B cell (primary cell): Measurements from ENCODE around the gene MPIG6B. TPM values are rescaled to one million over a fixed set of nuclear protein-coding genes. Genes with fewer than 3 reads are reported as not detected.

ENCODE experiments used
- ATAC-seq: fragments of 200-7000 bp; cut with Tn5 transposase; one replicate; pipeline ENCODE4 v1.10.0; 2021; ENCODE audit warnings: low read depth, mild to moderate bottlenecking, moderate number of reproducible peaks, moderate library complexity
- CTCF ChIA-PET: fragments of 350-600 bp; sonication (Branson Sonifier 250); formaldehyde crosslinking; loops from one replicate; lab custom pipeline; 2021; ENCODE audit warnings: antibody characterized with exemption, inconsistent platforms; lab: Charles Lee
- POLR2A ChIA-PET: fragments of 350-600 bp; sonication (Branson Sonifier 250); formaldehyde crosslinking; loops from one replicate; lab custom pipeline; 2021; ENCODE audit warnings: antibody characterized with exemption; lab: Charles Lee
- DNase-seq: peaks from one replicate; pipeline ENCODE4 v3.0.0; 2013
- H2AFZ ChIP-seq: 2 replicates; pipeline ENCODE4 v1.6.1; 2012; ENCODE audit warnings: mild to moderate bottlenecking, low read depth, low read length; ENCODE audit not compliant: insufficient read depth, poor library complexity, severe bottlenecking
- H3K27ac ChIP-seq, 2 donors: 1 replicate in 1 of 2; 2 replicates in 1 of 2; pipeline ENCODE4 v1.5.1; 2012 to 2013; ENCODE audit warnings: low read length in 2 of 2, mild to moderate bottlenecking in 2 of 2, moderate library complexity in 1 of 2
- H3K27me3 ChIP-seq, 4 experiments: fragments of 200-600 bp in 1 of 4; sonication (generic) in 1 of 4; replicated peaks in 1 of 4; 1 replicate in 2 of 4; 2 replicates in 2 of 4; pipeline versions ENCODE4 v1.6.1 to v1.7.0; 2013 to 2016; ENCODE audit warnings: low read length in 3 of 4, mild to moderate bottlenecking in 2 of 4, mixed read lengths in 1 of 4, moderate library complexity in 1 of 4; ENCODE audit not compliant: insufficient read depth in 4 of 4, control insufficient read depth in 3 of 4; ENCODE audit errors: control extremely low read depth in 1 of 4
- H3K36me3 ChIP-seq, 2 experiments: replicated peaks in 1 of 2; 1 replicate in 1 of 2; 2 replicates in 1 of 2; pipeline versions ENCODE4 v1.6.1 to v1.7.1; 2013; ENCODE audit warnings: low read length in 1 of 2; ENCODE audit not compliant: insufficient read depth in 2 of 2, control insufficient read depth in 1 of 2; ENCODE audit errors: control extremely low read depth in 1 of 2, extremely low read depth in 1 of 2
- H3K4me1 ChIP-seq, 2 donors: fragments of 200-600 bp in 1 of 2; sonication (generic) in 1 of 2; 1 replicate in 1 of 2; 2 replicates in 1 of 2; pipeline versions ENCODE4 v1.5.1 to v1.6.1; 2013 to 2017; ENCODE audit warnings: low read length in 2 of 2; ENCODE audit not compliant: control insufficient read depth in 2 of 2, insufficient read depth in 2 of 2
- H3K4me2 ChIP-seq: replicated peaks from 2 replicates; pipeline ENCODE3; 2012; ENCODE audit warnings: mild to moderate bottlenecking, low read depth, low read length; ENCODE audit not compliant: poor library complexity, severe bottlenecking
- H3K4me3 ChIP-seq, 5 experiments: fragments of 200-600 bp in 1 of 5; sonication (generic) in 1 of 5; 1 replicate in 3 of 5; 2 replicates in 2 of 5; pipeline versions ENCODE4 v1.5.1 to v1.7.0; 2011 to 2016; ENCODE audit warnings: low read length in 4 of 5, mild to moderate bottlenecking in 4 of 5, low read depth in 2 of 5, control low read depth in 1 of 5, moderate library complexity in 1 of 5; ENCODE audit not compliant: insufficient read depth in 1 of 5; ENCODE audit errors: control extremely low read depth in 1 of 5, extremely low read depth in 1 of 5
- H3K79me2 ChIP-seq: fragments of 200-600 bp; sonication (generic); one replicate; pipeline ENCODE4 v1.6.0; 2016; ENCODE audit warnings: low read length; ENCODE audit not compliant: control insufficient read depth, insufficient read depth
- H3K9ac ChIP-seq: fragments of 200-600 bp; sonication (generic); 2 replicates; pipeline ENCODE4 v1.6.1; 2017; ENCODE audit warnings: mild to moderate bottlenecking, low read length, moderate library complexity
- H3K9me3 ChIP-seq, 3 donors: one replicate each; pipeline versions ENCODE4 v1.6.1 to v1.7.1; 2013; ENCODE audit warnings: low read length in 2 of 3; ENCODE audit not compliant: control insufficient read depth in 2 of 3, insufficient read depth in 1 of 3; ENCODE audit errors: control extremely low read depth in 1 of 3
- H4K20me1 ChIP-seq: 2 replicates; pipeline ENCODE4 v1.6.0; 2012; ENCODE audit warnings: mild to moderate bottlenecking, low read length; ENCODE audit not compliant: insufficient read depth, control insufficient read depth, poor library complexity, severe bottlenecking
- H3K27ac Mint-ChIP-seq: one replicate; pipeline ENCODE4 v1.8.0; 2021; ENCODE audit warnings: mixed read lengths
- H3K27me3 Mint-ChIP-seq: one replicate; pipeline ENCODE4 v1.8.0; 2021; ENCODE audit warnings: mixed read lengths
- H3K4me1 Mint-ChIP-seq: one replicate; pipeline ENCODE4 v1.8.0; 2021; ENCODE audit warnings: mixed read lengths
- H3K4me3 Mint-ChIP-seq: one replicate; pipeline ENCODE4 v1.8.0; 2021; ENCODE audit warnings: mixed read lengths
- H3K9me3 Mint-ChIP-seq: one replicate; pipeline ENCODE4 v1.8.0; 2022; ENCODE audit warnings: mixed read lengths; ENCODE audit not compliant: insufficient read depth
- EZH2 ChIP-seq: IDR thresholded peaks from 2 replicates; pipeline ENCODE4 v1.6.1; 2012; ENCODE audit warnings: borderline replicate concordance, low read depth, mild to moderate bottlenecking, moderate library complexity, low read length; ENCODE audit not compliant: insufficient read depth, poor library complexity, severe bottlenecking
- WGBS: methylation state at CpG from one replicate; pipeline ENCODE4 v1.1.5; 2013; ENCODE audit warnings: missing lambda C conversion rate; ENCODE audit not compliant: insufficient coverage; 5-methylcytosine and 5-hydroxymethylcytosine counted together
- intact Hi-C: fragments of 100-400 bp; cut with micrococcal nuclease; formaldehyde crosslinking; loops from one replicate; pipeline ENCODE4 v1.10.0; 2022
- polyA plus RNA-seq: library from polyadenylated mRNA; depleted of rRNA; stranded (reverse); fragments of >200 nt; gene quantifications from 2 replicates; pipeline ENCODE4 v1.2.3, GENCODE V29; 2012
- total RNA-seq, 2 donors: library from RNA; stranded (reverse); fragments of 120-200 nt in 1 of 2; gene quantifications; 1 replicate in 1 of 2; 2 replicates in 1 of 2; pipeline versions ENCODE4 v1.2.3 to v1.2.4, GENCODE V29; 2013 to 2022
- TF ChIP-seq, protein P1 (sequence below): fragments of 200-600 bp; IDR thresholded peaks from one replicate; pipeline ENCODE4 v1.8.0; 2022; ENCODE audit warnings: antibody characterized with exemption, mild to moderate bottlenecking

MPIG6B gene
- total and polyA plus RNA-seq, 2 donors (not counting 1 experiment from before 2014, with no cell fraction given) = 0.54 to 1.6 TPM

DNA sequence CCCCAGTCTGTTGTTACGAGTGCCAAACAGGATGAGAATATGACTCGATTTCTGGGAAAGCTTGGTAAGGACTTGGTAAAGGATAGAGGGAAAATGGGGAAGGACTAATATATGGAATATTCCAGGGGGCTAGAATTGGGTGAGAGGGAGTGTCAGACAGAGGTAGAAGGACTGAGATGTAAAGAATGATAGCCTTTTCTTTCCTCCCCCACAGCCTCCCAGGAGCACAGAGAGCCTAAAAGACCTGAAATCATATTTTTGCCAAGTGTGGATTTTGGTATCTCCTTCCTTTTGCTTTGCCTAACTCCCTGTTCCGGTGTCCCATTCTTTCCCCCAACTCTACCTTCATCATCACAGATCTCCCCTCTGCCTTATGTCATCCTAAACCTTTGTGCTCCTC lies 19.7 kb downstream of the MPIG6B start:
- Histone ChIP-seq H2AFZ (no peak overlapping the region), H3K9ac (no peak overlapping the region), H3K36me3 (peaks cover 4% of the 10 kb centered on the region in 2 experiments), H3K4me2 (no peak overlapping the region), H3K27me3 (no peaks in the 10 kb centered on the region), H3K79me2 (peaks cover 19% of the 10 kb centered on the region), H3K4me1 (peaks cover 24 to 25% of the 10 kb centered on the region in 2 donors), H4K20me1 (no peaks in the 10 kb centered on the region), H3K27ac (no peak overlapping the region), H3K4me3 (no peak overlapping the region), H3K9me3 (no peaks in the 10 kb centered on the region)
- H3K4me1 Mint-ChIP-seq = peaks cover 34% of the 10 kb centered on the region
- POLR2A ChIA-PET = no interaction called here
- no peak overlapping the region for H3K4me3 Mint-ChIP-seq
- H3K27me3 Mint-ChIP-seq = no peaks in the 10 kb centered on the region
- H3K27ac Mint-ChIP-seq = no peak overlapping the region
- CTCF ChIA-PET = no interaction called here
- TF ChIP-seq, protein P1, sequence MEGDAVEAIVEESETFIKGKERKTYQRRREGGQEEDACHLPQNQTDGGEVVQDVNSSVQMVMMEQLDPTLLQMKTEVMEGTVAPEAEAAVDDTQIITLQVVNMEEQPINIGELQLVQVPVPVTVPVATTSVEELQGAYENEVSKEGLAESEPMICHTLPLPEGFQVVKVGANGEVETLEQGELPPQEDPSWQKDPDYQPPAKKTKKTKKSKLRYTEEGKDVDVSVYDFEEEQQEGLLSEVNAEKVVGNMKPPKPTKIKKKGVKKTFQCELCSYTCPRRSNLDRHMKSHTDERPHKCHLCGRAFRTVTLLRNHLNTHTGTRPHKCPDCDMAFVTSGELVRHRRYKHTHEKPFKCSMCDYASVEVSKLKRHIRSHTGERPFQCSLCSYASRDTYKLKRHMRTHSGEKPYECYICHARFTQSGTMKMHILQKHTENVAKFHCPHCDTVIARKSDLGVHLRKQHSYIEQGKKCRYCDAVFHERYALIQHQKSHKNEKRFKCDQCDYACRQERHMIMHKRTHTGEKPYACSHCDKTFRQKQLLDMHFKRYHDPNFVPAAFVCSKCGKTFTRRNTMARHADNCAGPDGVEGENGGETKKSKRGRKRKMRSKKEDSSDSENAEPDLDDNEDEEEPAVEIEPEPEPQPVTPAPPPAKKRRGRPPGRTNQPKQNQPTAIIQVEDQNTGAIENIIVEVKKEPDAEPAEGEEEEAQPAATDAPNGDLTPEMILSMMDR = no peak
- TF ChIP-seq EZH2 = no peak
- 100% methylated on average over 2 of the region's 3 CpGs for WGBS
- ATAC-seq = no peak
- H3K9me3 Mint-ChIP-seq = no peaks in the 10 kb centered on the region
- intact Hi-C loops = no loop called here
- DNase-seq = no peak

DNA sequence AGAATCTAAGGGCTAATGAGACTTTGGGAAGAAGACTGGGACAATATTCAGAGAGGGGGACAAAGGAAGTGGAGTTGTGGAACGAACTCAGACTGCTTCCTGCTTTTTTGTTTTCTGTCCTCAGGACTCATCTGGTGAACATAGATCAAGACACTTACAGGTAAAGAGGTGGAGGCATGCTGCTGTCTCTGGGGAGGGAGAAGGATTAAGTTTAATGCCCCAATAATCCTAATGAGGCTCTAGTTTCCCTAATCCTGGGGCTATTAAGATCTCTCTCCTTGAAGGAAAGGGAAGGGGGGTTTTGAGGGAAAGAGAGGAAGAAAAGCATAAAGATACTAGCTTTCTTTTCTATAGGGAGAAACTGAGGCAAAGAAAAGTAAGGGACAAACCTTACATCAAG lies 21.2 kb downstream of the MPIG6B start:
- Mint-ChIP-seq H3K4me3 (no peak overlapping the region), H3K27me3 (no peaks in the 10 kb centered on the region), H3K9me3 (no peaks in the 10 kb centered on the region), H3K27ac (no peak overlapping the region), H3K4me1 (peaks cover 18% of the 10 kb centered on the region)
- Histone ChIP-seq H3K36me3 (peaks cover 4% of the 10 kb centered on the region in 2 experiments), H3K27ac (no peak overlapping the region), H3K4me2 (no peak overlapping the region), H2AFZ (no peak overlapping the region), H4K20me1 (no peaks in the 10 kb centered on the region), H3K4me3 (no peak overlapping the region), H3K4me1 (peaks cover 9% of the 10 kb centered on the region in 2 donors), H3K9me3 (no peaks in the 10 kb centered on the region), H3K27me3 (no peaks in the 10 kb centered on the region), H3K9ac (no peak overlapping the region), H3K79me2 (peaks cover 19% of the 10 kb centered on the region)
- 82% methylated on average over 1 of the region's 1 CpG for WGBS
- ATAC-seq (no peak), DNase-seq (no peak)
- CTCF ChIA-PET = interaction anchor here (0.6 kb wide), 1 partner anchor 1478 kb away, joined by 4 read pairs; no protein-coding TSS in a partner anchor
- TF ChIP-seq, protein P1 = no peak
- no peak for TF ChIP-seq EZH2
- POLR2A ChIA-PET = no interaction called here
- intact Hi-C loops = no loop called here
